NK-92 treated with Interleukin-12 subunit alpha and Interleukin-12 subunit beta, amount 100 ng/mL, for 24 hours (cell line): ENCODE data around the gene CPD.

Source experiments
- DNase-seq: peaks from one replicate; lab custom pipeline; 2025; lab: John Stamatoyannopoulos, UW

CPD gene

GRCh38 chr17:30505868-30506417, 127.2 kb downstream of the CPD start:
- DNase-seq = no peak

- DNase-seq = no peak
Measured at GRCh38 chr17:30506481-30506880, 127.8 kb downstream of the CPD start.

- no peak for DNase-seq
Measured at GRCh38 chr17:30513346-30513745, 134.6 kb downstream of the CPD start.

GRCh38 chr17:30514895-30515596, 136.3 kb downstream of the CPD start:
- DNase-seq = no peak

- DNase-seq = no peak
Measured at GRCh38 chr17:30517786-30518185, 139.1 kb downstream of the CPD start.

- DNase-seq = no peak
Measured at GRCh38 chr17:30519166-30519565, 140.4 kb downstream of the CPD start.
